ENCODE results near the gene CTAGE9. TPM values are rescaled to one million over a fixed set of nuclear protein-coding genes. Genes with fewer than 3 reads are reported as not detected.
"Not testable (repeated sequence)": the region's sequence is repeated elsewhere in the genome, so short reads cannot be mapped to it uniquely, and the experiment has no call there.

CTAGE9 gene
- total and polyA plus RNA-seq, 2 donors, result 0.02 TPM; not detected in 1

GRCh38 chr6:131717836-131718542 lies 7.2 kb upstream of the CTAGE9 start:
- DNase-seq (ENCODE audit: low read depth in 6 of 9, low spot score in 9 of 9), result no peak
- H3K4me3 ChIP-seq (ENCODE audit: low read length in 2 of 2), result no peak overlapping the region
- no peaks in the 10 kb centered on the region for H3K27me3 ChIP-seq (ENCODE audit: control insufficient read depth in 2 of 2, insufficient read depth in 1 of 2, low read length in 1 of 2)
- no peak overlapping the region for H3K27ac ChIP-seq (ENCODE audit: low read depth in 1 of 2, low read length in 1 of 2)
- H3K36me3 ChIP-seq (ENCODE audit: control insufficient read depth in 2 of 2, insufficient read depth in 2 of 2, low read length in 1 of 2), result no peaks in the 10 kb centered on the region
- H3K9me3 ChIP-seq (ENCODE audit: control insufficient read depth in 2 of 2, insufficient read depth in 1 of 2, low read length in 1 of 2), result no peaks in the 10 kb centered on the region
- 98% methylated on average over 3 of the region's 3 CpGs for WGBS
- no peaks in the 10 kb centered on the region for H3K4me1 ChIP-seq (ENCODE audit: control insufficient read depth in 2 of 2, insufficient read depth in 2 of 2, low read length in 2 of 2)

DNA sequence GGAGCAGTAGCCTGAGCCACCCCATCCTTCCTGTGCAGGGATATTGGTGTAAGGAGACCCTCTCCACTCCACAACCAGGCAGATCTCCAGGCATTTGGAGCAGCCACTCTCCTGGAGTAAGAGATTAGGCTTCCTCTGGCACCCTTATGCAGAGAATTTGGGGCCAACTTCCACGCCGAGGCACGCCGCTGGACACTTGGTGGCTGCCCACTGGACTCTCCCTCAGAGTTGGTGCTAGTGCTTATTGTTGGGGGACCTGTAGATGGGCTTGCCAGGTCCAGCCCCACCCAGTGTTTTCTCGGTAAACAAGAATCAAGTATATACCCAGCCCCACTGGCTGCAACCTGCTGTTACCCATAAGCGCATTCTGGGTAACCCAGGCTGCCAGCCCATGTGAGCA lies 4.8 kb upstream of the CTAGE9 start:
- not testable (repeated sequence) for H3K4me1 ChIP-seq (ENCODE audit: control insufficient read depth in 2 of 2, insufficient read depth in 2 of 2, low read length in 2 of 2); H3K27ac ChIP-seq (ENCODE audit: low read depth in 1 of 2, low read length in 1 of 2); DNase-seq (ENCODE audit: low read depth in 6 of 9, low spot score in 9 of 9); H3K4me3 ChIP-seq (ENCODE audit: low read length in 2 of 2); H3K36me3 ChIP-seq (ENCODE audit: control insufficient read depth in 2 of 2, insufficient read depth in 2 of 2, low read length in 1 of 2); H3K9me3 ChIP-seq (ENCODE audit: control insufficient read depth in 2 of 2, insufficient read depth in 1 of 2, low read length in 1 of 2); H3K27me3 ChIP-seq (ENCODE audit: control insufficient read depth in 2 of 2, insufficient read depth in 1 of 2, low read length in 1 of 2)
- WGBS, result 98% methylated on average over 6 of the region's 6 CpGs

- DNase-seq (ENCODE audit: low read depth in 6 of 9, low spot score in 9 of 9); H3K27ac ChIP-seq (ENCODE audit: low read depth in 1 of 2, low read length in 1 of 2); H3K36me3 ChIP-seq (ENCODE audit: control insufficient read depth in 2 of 2, insufficient read depth in 2 of 2, low read length in 1 of 2); H3K9me3 ChIP-seq (ENCODE audit: control insufficient read depth in 2 of 2, insufficient read depth in 1 of 2, low read length in 1 of 2); H3K27me3 ChIP-seq (ENCODE audit: control insufficient read depth in 2 of 2, insufficient read depth in 1 of 2, low read length in 1 of 2); H3K4me3 ChIP-seq (ENCODE audit: low read length in 2 of 2); H3K4me1 ChIP-seq (ENCODE audit: control insufficient read depth in 2 of 2, insufficient read depth in 2 of 2, low read length in 2 of 2): not testable (repeated sequence)
- WGBS, result no CpG with 5 or more reads among the region's 2 CpGs
Measured at GRCh38 chr6:131703905-131704304, 6.9 kb downstream of the CTAGE9 start.

DNA sequence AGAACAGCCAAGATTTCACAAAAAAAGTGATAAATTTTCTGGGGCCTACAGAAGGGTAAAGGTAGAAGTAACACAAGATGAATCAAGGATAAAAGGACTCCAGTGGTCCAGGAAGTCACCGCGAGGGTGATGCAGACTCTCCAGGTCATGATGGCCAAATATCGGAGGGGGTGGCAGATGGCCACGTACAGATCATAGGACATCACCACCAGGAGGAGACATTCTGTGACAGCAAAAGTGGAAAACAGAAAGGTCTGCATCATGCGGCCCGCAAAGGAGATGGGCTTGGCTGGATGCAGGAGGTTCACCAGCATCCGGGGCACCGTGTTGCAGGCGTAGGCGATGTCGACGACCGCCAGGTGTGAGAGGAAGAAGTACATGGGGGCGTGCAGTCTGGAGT lies 10.0 kb downstream of the CTAGE9 start:
- not testable (repeated sequence) for H3K27me3 ChIP-seq (ENCODE audit: control insufficient read depth in 2 of 2, insufficient read depth in 1 of 2, low read length in 1 of 2); H3K27ac ChIP-seq (ENCODE audit: low read depth in 1 of 2, low read length in 1 of 2); H3K36me3 ChIP-seq (ENCODE audit: control insufficient read depth in 2 of 2, insufficient read depth in 2 of 2, low read length in 1 of 2); H3K9me3 ChIP-seq (ENCODE audit: control insufficient read depth in 2 of 2, insufficient read depth in 1 of 2, low read length in 1 of 2); H3K4me3 ChIP-seq (ENCODE audit: low read length in 2 of 2); DNase-seq (ENCODE audit: low read depth in 6 of 9, low spot score in 9 of 9); H3K4me1 ChIP-seq (ENCODE audit: control insufficient read depth in 2 of 2, insufficient read depth in 2 of 2, low read length in 2 of 2)
- no CpG with 5 or more reads among the region's 14 CpGs for WGBS

GRCh38 chr6:131696956-131697355 lies 13.9 kb downstream of the CTAGE9 start:
- Histone ChIP-seq H3K4me1 (ENCODE audit: control insufficient read depth in 2 of 2, insufficient read depth in 2 of 2, low read length in 2 of 2) (no peaks in the 10 kb centered on the region), H3K27ac (ENCODE audit: low read depth in 1 of 2, low read length in 1 of 2) (no peak overlapping the region), H3K4me3 (ENCODE audit: low read length in 2 of 2) (no peak overlapping the region), H3K27me3 (ENCODE audit: control insufficient read depth in 2 of 2, insufficient read depth in 1 of 2, low read length in 1 of 2) (no peaks in the 10 kb centered on the region), H3K9me3 (ENCODE audit: control insufficient read depth in 2 of 2, insufficient read depth in 1 of 2, low read length in 1 of 2) (no peaks in the 10 kb centered on the region), H3K36me3 (ENCODE audit: control insufficient read depth in 2 of 2, insufficient read depth in 2 of 2, low read length in 1 of 2) (no peaks in the 10 kb centered on the region)
- 96% methylated on average over 7 of the region's 7 CpGs for WGBS
- no peak for DNase-seq (ENCODE audit: low read depth in 6 of 9, low spot score in 9 of 9)

DNA sequence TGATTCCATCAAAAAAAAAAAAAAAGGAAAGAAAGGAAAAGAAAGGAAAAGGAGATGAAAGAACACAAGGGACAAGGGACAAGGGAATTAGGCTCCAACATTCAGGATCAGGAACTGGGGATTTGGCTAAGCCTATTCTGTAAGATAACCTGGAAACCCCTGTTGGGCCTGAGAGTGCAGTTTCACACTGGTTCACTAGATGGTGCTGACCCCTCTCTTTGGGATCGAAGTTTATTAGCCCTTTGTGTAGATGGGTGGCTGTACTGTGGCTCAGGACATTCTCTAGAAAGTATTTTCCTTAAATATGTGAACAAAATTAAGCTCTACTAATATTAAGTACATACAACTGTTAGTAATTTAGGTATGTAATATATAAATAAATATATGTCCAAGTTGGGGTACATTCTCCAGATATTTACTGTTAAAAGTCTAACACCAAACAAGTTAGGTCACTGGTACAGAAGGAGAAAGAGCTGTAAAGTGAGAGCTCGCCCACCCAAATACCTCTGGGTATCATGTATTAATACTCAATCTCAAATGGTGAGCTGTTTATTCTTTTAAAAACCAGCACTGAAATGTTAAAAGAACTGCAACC lies 15.9 kb downstream of the CTAGE9 start:
- no peaks in the 10 kb centered on the region for H3K36me3 ChIP-seq (ENCODE audit: control insufficient read depth in 2 of 2, insufficient read depth in 2 of 2, low read length in 1 of 2)
- no peak overlapping the region for H3K27ac ChIP-seq (ENCODE audit: low read depth in 1 of 2, low read length in 1 of 2)
- no peaks in the 10 kb centered on the region for H3K27me3 ChIP-seq (ENCODE audit: control insufficient read depth in 2 of 2, insufficient read depth in 1 of 2, low read length in 1 of 2)
- 45% methylated on average over 2 of the region's 2 CpGs for whole genome bisulfite sequencing
- no peaks in the 10 kb centered on the region for H3K4me1 ChIP-seq (ENCODE audit: control insufficient read depth in 2 of 2, insufficient read depth in 2 of 2, low read length in 2 of 2)
- peak in 3 of 9 donors; percentile 3 to 29 (median 18) for DNase-seq (ENCODE audit: low read depth in 6 of 9, low spot score in 9 of 9)
- H3K4me3 ChIP-seq (ENCODE audit: low read length in 2 of 2), result no peak overlapping the region
- no peaks in the 10 kb centered on the region for H3K9me3 ChIP-seq (ENCODE audit: control insufficient read depth in 2 of 2, insufficient read depth in 1 of 2, low read length in 1 of 2)

- WGBS, result 94% methylated on average over 5 of the region's 5 CpGs
- Histone ChIP-seq H3K36me3 (ENCODE audit: control insufficient read depth in 2 of 2, insufficient read depth in 2 of 2, low read length in 1 of 2) (no peaks in the 10 kb centered on the region), H3K27me3 (ENCODE audit: control insufficient read depth in 2 of 2, insufficient read depth in 1 of 2, low read length in 1 of 2) (no peaks in the 10 kb centered on the region), H3K4me3 (ENCODE audit: low read length in 2 of 2) (no peak overlapping the region), H3K9me3 (ENCODE audit: control insufficient read depth in 2 of 2, insufficient read depth in 1 of 2, low read length in 1 of 2) (no peaks in the 10 kb centered on the region), H3K27ac (ENCODE audit: low read depth in 1 of 2, low read length in 1 of 2) (no peak overlapping the region), H3K4me1 (ENCODE audit: control insufficient read depth in 2 of 2, insufficient read depth in 2 of 2, low read length in 2 of 2) (no peaks in the 10 kb centered on the region)
- DNase-seq (ENCODE audit: low read depth in 6 of 9, low spot score in 9 of 9), result no peak
Measured at GRCh38 chr6:131693384-131693783, 17.4 kb downstream of the CTAGE9 start.

GRCh38 chr6:131692589-131692988 lies 18.2 kb downstream of the CTAGE9 start:
- no peak for DNase-seq (ENCODE audit: low read depth in 6 of 9, low spot score in 9 of 9)
- Histone ChIP-seq H3K9me3 (ENCODE audit: control insufficient read depth in 2 of 2, insufficient read depth in 1 of 2, low read length in 1 of 2) (no peaks in the 10 kb centered on the region), H3K36me3 (ENCODE audit: control insufficient read depth in 2 of 2, insufficient read depth in 2 of 2, low read length in 1 of 2) (no peaks in the 10 kb centered on the region), H3K4me1 (ENCODE audit: control insufficient read depth in 2 of 2, insufficient read depth in 2 of 2, low read length in 2 of 2) (no peaks in the 10 kb centered on the region), H3K27me3 (ENCODE audit: control insufficient read depth in 2 of 2, insufficient read depth in 1 of 2, low read length in 1 of 2) (no peaks in the 10 kb centered on the region), H3K4me3 (ENCODE audit: low read length in 2 of 2) (no peak overlapping the region), H3K27ac (ENCODE audit: low read depth in 1 of 2, low read length in 1 of 2) (no peak overlapping the region)

DNA sequence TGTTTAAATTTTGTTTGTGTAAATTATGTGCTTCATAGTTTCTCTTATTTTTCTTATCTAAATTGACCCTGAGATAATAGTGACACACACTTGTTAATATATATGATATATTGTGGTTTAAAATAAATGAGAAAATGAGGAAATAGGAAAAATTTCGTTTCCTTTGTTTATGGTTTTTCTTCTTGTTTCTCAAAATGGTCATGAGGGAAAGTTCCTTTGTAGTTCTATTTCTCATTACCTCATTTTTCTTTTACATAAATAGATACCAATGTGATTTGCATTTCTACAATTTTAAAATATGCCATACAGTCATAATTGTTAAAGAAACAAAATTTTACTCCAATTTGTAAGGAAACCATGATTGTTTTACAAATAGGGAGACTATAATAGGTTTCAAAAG lies 18.8 kb downstream of the CTAGE9 start:
- H3K36me3 ChIP-seq (ENCODE audit: control insufficient read depth in 2 of 2, insufficient read depth in 2 of 2, low read length in 1 of 2), result no peaks in the 10 kb centered on the region
- H3K4me1 ChIP-seq (ENCODE audit: control insufficient read depth in 2 of 2, insufficient read depth in 2 of 2, low read length in 2 of 2), result no peaks in the 10 kb centered on the region
- no peak overlapping the region for H3K4me3 ChIP-seq (ENCODE audit: low read length in 2 of 2)
- 36% methylated on average over 1 of the region's 1 CpG for WGBS
- H3K27ac ChIP-seq (ENCODE audit: low read depth in 1 of 2, low read length in 1 of 2), result no peak overlapping the region
- H3K27me3 ChIP-seq (ENCODE audit: control insufficient read depth in 2 of 2, insufficient read depth in 1 of 2, low read length in 1 of 2), result no peaks in the 10 kb centered on the region
- DNase-seq (ENCODE audit: low read depth in 6 of 9, low spot score in 9 of 9), result no peak
- no peaks in the 10 kb centered on the region for H3K9me3 ChIP-seq (ENCODE audit: control insufficient read depth in 2 of 2, insufficient read depth in 1 of 2, low read length in 1 of 2)
